Stomach (tissue), 9 donors: ENCODE measurements around the gene PRLR. TPM values are rescaled to one million over a fixed set of nuclear protein-coding genes. Genes with fewer than 3 reads are reported as not detected.

Experiments
- DNase-seq, 2 donors: peaks; one replicate each; pipeline versions ENCODE4 v3.0.0 to v3.0.0-alpha.2; 2013 to 2019
- H3K27ac ChIP-seq, 5 donors: fragments of 200-600 bp in 4 of 5; sonication (generic) in 4 of 5; one replicate each; pipeline ENCODE4 v1.5.1; 2013 to 2019; ENCODE audit warnings: mild to moderate bottlenecking in 1 of 5, moderate library complexity in 1 of 5
- H3K27me3 ChIP-seq, 3 donors: fragments of 200-600 bp; sonication (generic); one replicate each; pipeline ENCODE4 v1.5.1; 2017 to 2019; ENCODE audit warnings: mixed run types in 1 of 3
- H3K36me3 ChIP-seq, 4 donors: fragments of 200-600 bp; sonication (generic); 1 replicate in 3 of 4; 2 replicates in 1 of 4; pipeline ENCODE4 v1.5.1; 2016 to 2019
- H3K4me1 ChIP-seq, 4 donors: fragments of 200-600 bp; sonication (generic); one replicate each; pipeline ENCODE4 v1.5.1; 2016 to 2019
- H3K4me3 ChIP-seq, 4 donors: fragments of 200-600 bp; sonication (generic) in 3 of 4; one replicate each; pipeline ENCODE4 v1.5.1; 2016 to 2019; ENCODE audit warnings: mild to moderate bottlenecking in 1 of 4
- H3K9me3 ChIP-seq, 4 donors: fragments of 200-600 bp; sonication (generic); one replicate each; pipeline ENCODE4 v1.5.1; 2016 to 2019
- EP300 ChIP-seq: sonication (generic); formaldehyde crosslinking; IDR thresholded peaks from one replicate; pipeline ENCODE4 v1.6.1; 2017; ENCODE audit warnings: antibody characterized with exemption
- POLR2A ChIP-seq, 4 donors: fragments of 450-650 bp; IDR thresholded peaks; one replicate each; pipeline ENCODE4 v1.6.1; 2016; ENCODE audit warnings: antibody characterized with exemption in 4 of 4, control low read depth in 2 of 4, mild to moderate bottlenecking in 1 of 4, moderate library complexity in 1 of 4
- POLR2AphosphoS5 ChIP-seq, 3 donors: sonication (generic); formaldehyde crosslinking; IDR thresholded peaks; one replicate each; pipeline ENCODE4 v1.6.1; 2016; ENCODE audit warnings: antibody characterized with exemption in 3 of 3
- WGBS, 5 donors: extraction: QIAGEN DNeasy Blood & Tissue Kit in 3 of 5; methylation state at CpG; one replicate each; pipeline versions ENCODE4 v1.1.5 to v1.1.7; 2013 to 2018; 5-methylcytosine and 5-hydroxymethylcytosine counted together
- intact Hi-C: fragments of 100-400 bp; cut with DNase I; formaldehyde crosslinking; loops from one replicate; pipeline ENCODE4 v1.15.1; 2023; ENCODE audit warnings: low total_unique reads
- polyA plus RNA-seq, 3 donors: library from polyadenylated mRNA; stranded (reverse); fragments of 200-250 nt; gene quantifications; one replicate each; pipeline ENCODE4 v1.2.3, GENCODE V29; 2013
- total RNA-seq, 5 donors: library from RNA; depleted of rRNA; stranded (reverse); fragments of >200 nt; gene quantifications; one replicate each; pipeline versions ENCODE4 v1.1.0 to v1.2.3, GENCODE V29; 2014 to 2016
- TF ChIP-seq, protein P1 (sequence below), 7 experiments: fragments of 450-650 bp in 4 of 7; fragments of 200-600 bp in 3 of 7; sonication (generic) in 3 of 7; IDR thresholded peaks; one replicate each; pipeline ENCODE4 v1.5.1; 2016 to 2019; ENCODE audit warnings: antibody characterized with exemption in 7 of 7, control low read depth in 2 of 7, mild to moderate bottlenecking in 1 of 7
- donor health status: healthy with polysubstance abuse.
- donor health status: Bipolar disorder and iron deficiency.
- donor health status: healthy.

The PRLR gene
- total and polyA plus RNA-seq, 8 donors = 0.56 to 33.2 (median 4.5) TPM; not detected in 1

DNA sequence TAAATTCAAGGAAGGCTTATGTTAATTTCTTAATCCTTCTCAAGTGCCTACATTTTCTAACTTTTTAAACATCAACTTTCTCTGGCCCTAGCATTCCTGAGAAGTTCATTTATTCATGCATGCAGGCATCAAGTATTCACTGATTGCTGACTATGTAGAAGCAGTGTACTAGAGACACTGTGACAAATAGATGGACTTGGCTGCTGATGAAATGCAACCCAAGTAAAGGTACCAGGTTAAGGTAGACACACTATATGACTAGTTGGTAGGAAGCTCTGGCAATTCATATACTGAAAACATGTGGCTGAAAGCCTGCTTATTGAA is 66.6 kb downstream of the PRLR start:
- Histone ChIP-seq H3K27ac (no peak overlapping the region), H3K36me3 (no peaks in the 10 kb centered on the region), H3K4me3 (no peak overlapping the region), H3K9me3 (peaks cover 0 to 5% (median 0%) of the 10 kb centered on the region in 4 donors), H3K4me1 (peaks cover 10 to 17% (median 12%) of the 10 kb centered on the region in 4 donors), H3K27me3 (no peaks in the 10 kb centered on the region)
- intact Hi-C loops = no loop called here
- DNase-seq = no peak
- TF ChIP-seq, protein P1, sequence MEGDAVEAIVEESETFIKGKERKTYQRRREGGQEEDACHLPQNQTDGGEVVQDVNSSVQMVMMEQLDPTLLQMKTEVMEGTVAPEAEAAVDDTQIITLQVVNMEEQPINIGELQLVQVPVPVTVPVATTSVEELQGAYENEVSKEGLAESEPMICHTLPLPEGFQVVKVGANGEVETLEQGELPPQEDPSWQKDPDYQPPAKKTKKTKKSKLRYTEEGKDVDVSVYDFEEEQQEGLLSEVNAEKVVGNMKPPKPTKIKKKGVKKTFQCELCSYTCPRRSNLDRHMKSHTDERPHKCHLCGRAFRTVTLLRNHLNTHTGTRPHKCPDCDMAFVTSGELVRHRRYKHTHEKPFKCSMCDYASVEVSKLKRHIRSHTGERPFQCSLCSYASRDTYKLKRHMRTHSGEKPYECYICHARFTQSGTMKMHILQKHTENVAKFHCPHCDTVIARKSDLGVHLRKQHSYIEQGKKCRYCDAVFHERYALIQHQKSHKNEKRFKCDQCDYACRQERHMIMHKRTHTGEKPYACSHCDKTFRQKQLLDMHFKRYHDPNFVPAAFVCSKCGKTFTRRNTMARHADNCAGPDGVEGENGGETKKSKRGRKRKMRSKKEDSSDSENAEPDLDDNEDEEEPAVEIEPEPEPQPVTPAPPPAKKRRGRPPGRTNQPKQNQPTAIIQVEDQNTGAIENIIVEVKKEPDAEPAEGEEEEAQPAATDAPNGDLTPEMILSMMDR (IDR thresholded peaks at IDR 0.05) = no peak
- TF ChIP-seq POLR2A (IDR thresholded peaks at IDR 0.05) (no peak), EP300 (no peak), POLR2AphosphoS5 (IDR thresholded peaks at IDR 0.05) (no peak)

DNA sequence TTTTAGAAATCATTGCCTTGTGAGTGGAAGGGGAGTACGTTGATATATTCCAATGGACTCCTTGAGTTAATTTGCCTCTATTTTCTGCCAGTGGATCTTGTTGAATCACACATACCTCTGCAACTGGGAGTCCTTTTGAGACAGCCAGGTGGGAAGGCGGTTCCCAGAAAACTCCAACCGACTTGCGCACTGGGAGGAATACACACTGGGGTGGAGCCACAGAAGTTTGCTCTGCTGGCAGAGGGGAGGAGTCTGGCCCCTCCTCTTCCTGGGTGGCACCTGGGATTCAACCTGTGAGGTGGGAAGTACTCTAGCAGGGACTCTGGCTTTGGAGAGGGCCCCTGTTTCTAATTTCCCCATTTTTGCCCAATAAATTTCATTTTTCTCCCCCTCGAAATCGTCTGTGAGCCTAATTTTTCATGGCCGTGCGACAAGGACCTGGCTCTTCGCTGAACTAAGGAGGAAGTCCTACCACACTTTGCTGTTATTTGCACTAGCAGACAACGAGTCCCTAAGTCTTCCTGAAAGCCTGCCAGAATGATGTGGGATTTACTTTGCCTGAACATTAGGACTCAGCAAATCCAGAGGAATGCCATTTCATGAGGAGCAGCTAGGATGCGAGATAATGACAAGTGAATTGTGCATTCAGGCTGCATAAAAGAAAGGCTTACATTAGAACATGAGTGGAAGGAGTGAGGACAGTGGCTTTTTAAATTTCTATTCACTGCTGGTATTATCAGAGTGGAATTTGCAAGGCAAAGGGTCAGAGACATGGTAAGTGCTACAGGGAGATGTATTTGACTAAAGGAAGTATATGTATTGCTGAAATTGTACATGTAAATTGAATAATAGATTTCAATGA is 67.2 kb downstream of the PRLR start:
- WGBS, 5 donors = 79 to 89% (median 87%) methylated on average over 11 of the region's 11 CpGs

DNA sequence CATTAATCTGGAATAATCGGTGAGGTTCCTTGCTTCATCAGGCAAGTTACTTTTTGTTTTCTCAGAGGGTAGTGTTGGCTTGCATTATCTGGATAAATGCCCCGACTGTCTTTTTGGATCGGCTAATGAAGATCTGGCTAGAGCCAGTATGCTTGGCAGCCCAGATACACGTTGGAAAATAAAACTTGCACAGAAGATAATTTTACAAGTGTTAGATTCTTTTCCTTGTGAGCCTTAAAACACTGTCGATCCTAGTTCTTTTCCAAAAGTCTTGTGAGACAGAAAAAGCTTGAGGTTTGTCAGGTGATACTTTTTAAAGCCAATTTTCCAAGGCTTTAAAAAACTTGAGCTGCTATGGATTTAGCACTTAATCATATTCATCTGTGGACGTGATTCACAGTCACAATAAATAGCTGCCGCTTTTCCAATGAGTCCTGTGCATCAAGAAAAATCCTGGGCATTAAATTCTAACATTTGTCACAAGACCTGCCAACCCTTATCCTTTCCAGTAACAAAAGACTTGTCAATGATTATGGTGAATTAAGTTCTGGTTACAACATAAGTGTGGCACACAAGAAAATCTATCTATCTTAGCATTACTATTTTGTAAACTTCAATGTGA is 68.5 kb downstream of the PRLR start:
- no peaks in the 10 kb centered on the region for H3K36me3 ChIP-seq
- peak overlapping the region in 1 of 5 donors; percentile 7 for H3K27ac ChIP-seq
- H3K4me1 ChIP-seq = peaks cover 14 to 25% (median 16%) of the 10 kb centered on the region in 4 donors
- no peaks in the 10 kb centered on the region for H3K9me3 ChIP-seq
- DNase-seq = no peak
- H3K4me3 ChIP-seq = no peak overlapping the region
- 64 to 77% (median 76%) methylated on average over 7 of the region's 7 CpGs for WGBS, 5 donors
- intact Hi-C loops = no loop called here
- H3K27me3 ChIP-seq = no peaks in the 10 kb centered on the region
- TF ChIP-seq, protein P1 (IDR thresholded peaks at IDR 0.05) = no peak
- TF ChIP-seq POLR2A (IDR thresholded peaks at IDR 0.05) (no peak), POLR2AphosphoS5 (IDR thresholded peaks at IDR 0.05) (no peak), EP300 (no peak)

More for the DNA sequence above, 67.2 kb downstream of the PRLR start:
- H3K4me3 ChIP-seq = no peak overlapping the region
- H3K4me1 ChIP-seq = peaks cover 14 to 23% (median 16%) of the 10 kb centered on the region in 4 donors
- no peaks in the 10 kb centered on the region for H3K36me3 ChIP-seq
- intact Hi-C loops = no loop called here
- peak in 1 of 4 donors; percentile 3 for TF ChIP-seq POLR2A (IDR thresholded peaks at IDR 0.05)
- TF ChIP-seq, protein P1 (IDR thresholded peaks at IDR 0.05) = no peak
- H3K9me3 ChIP-seq = peaks cover 0 to 4% (median 0%) of the 10 kb centered on the region in 4 donors
- H3K27me3 ChIP-seq = no peaks in the 10 kb centered on the region
- no peak for DNase-seq
- H3K27ac ChIP-seq = no peak overlapping the region

DNA sequence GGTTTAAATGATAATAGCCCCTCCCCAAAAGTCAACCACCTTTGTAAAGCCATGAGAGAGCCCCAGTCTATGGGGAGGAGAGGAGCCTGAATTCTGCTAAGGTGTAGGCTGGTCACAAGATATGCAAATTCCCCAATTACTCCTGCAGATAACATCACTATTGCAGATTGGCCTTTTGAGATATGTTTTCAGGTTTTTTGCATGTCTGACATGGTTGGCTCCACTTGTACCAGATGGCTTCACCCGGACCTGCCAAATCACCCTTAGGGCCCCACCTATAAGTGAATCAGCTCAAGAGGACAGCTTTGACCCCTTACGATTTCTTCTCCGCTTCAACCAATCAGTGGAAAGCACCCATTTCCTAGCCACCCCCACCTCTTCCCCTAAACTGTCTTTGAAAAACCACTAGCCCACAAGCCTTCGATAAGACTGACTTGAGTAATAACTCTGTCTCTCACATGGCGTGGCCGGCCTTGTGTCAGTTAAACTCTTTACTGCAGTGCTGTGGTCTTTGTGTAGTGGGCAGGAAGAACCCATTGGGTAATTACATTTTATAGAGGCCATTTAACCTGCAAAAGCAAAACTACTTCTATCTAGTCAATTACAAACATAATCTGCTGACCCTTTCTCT is 69.7 kb downstream of the PRLR start:
- Histone ChIP-seq H3K36me3 (no peaks in the 10 kb centered on the region), H3K9me3 (no peaks in the 10 kb centered on the region), H3K4me3 (no peak overlapping the region), H3K4me1 (peaks cover 14 to 25% (median 16%) of the 10 kb centered on the region in 4 donors), H3K27ac (no peak overlapping the region), H3K27me3 (no peaks in the 10 kb centered on the region)
- TF ChIP-seq POLR2A (IDR thresholded peaks at IDR 0.05) = no peak
- TF ChIP-seq, protein P1 (IDR thresholded peaks at IDR 0.05) = no peak
- no peak for TF ChIP-seq POLR2AphosphoS5 (IDR thresholded peaks at IDR 0.05)
- TF ChIP-seq EP300 = no peak
- intact Hi-C loops = no loop called here
- no peak for DNase-seq
- WGBS, 5 donors = 79 to 88% (median 84%) methylated on average over 6 of the region's 6 CpGs
